GM18870 (cell line): ENCODE results near the gene GNB1.
A peak's percentile ranks its signal among the peaks of the same experiment; 100 is the strongest.

ENCODE experiments used
- ATAC-seq: cut with Tn5 transposase; IDR thresholded peaks from one replicate; pipeline ENCODE4 v1.9.1; 2021; ENCODE audit warnings: moderate library complexity; ENCODE audit not compliant: unreplicated experiment

Gene GNB1

DNA sequence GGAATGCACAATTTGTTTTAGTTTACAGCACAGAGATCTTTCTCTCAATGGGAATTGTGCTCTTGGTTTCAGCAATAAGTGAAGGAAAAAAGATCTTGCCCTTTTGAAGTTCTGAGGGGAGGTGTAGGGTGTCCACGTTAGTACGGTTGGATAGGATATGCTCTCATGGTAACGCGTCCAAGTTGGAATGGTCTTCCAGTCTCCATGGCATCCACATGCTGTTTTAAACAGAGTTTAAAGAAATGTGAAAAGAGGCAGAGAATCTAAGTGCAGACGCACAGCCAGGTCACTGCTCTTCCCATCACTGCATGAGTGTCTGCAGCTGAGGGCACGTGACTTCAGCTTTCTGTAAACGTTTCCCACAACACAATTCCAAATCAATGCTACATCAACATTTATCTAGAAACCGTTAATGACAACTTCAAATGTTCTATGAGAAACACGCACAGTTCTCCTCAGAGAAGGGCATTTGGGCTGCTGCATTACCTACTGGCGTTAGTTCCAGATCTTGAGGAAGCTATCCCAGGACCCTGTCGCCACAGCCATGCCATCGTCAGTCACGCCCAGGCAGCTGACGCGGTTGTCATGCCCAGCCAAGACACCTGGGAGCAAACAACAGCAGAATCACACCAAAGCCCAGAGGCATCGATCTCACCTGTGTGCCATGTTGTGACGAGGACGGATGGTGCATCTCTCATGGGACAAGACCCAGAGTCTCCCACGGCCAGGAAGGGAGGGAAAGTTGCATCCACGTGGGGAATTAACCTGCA is 103.9 kb downstream of the GNB1 start:
- no peak for ATAC-seq

DNA sequence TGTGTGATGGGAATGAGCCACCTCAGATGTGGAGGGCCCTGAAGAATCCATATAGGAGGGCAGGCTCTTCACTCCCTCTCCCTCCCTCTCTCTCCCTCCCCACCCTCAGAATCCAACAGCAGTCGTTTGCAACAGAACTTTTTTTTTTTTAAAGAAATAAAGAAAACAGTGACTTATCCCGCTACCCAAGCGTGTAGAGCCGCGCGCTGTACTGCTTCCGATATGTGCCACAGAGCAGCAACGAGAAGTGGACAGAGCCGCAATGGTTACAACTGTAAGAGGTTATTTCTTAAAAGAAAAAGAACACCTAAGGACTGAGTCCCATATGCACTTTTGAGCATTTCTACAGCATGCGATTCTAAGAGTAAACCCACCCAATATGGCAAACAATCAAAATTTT is 105.2 kb downstream of the GNB1 start:
- ATAC-seq = no peak

DNA sequence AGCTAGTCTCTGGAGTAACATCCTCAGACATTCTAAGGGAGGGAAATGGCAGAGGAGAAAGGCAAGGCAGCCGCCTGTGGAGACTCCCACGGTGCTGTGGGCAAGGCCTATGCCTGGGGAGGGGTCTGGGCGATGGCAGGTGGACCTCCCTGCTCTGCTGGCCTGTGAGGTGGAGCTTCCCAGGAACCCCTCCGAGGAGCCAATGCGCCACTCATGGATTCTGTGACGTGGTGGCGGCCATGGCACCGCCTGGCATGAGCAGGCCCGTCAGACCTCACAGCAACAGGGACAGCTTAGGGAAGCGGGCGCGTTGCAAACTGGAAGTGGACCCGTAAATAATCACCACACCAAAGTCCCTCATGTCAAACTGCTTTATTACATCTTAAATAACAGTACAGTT is 106.0 kb downstream of the GNB1 start:
- no peak for ATAC-seq

DNA sequence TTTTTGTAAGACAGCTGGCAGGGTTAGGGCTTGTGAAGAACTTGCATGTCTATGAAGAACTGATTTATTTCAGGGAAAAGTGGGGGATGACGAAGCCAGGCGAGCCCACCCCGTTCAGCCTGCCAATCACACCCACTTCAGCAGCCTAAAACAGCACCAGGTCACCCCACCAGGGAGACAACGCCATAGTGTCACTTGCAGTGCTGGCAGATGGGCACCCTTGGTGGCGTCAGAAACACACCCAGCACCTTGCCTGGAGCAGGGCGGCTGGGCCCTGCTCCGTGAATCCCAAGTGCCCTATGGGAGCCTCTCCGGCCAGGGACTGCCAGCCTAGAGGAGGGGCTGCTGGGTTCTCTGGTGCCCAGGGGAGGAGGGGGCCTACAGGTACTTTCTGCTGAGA is 107.6 kb downstream of the GNB1 start:
- no peak for ATAC-seq

DNA sequence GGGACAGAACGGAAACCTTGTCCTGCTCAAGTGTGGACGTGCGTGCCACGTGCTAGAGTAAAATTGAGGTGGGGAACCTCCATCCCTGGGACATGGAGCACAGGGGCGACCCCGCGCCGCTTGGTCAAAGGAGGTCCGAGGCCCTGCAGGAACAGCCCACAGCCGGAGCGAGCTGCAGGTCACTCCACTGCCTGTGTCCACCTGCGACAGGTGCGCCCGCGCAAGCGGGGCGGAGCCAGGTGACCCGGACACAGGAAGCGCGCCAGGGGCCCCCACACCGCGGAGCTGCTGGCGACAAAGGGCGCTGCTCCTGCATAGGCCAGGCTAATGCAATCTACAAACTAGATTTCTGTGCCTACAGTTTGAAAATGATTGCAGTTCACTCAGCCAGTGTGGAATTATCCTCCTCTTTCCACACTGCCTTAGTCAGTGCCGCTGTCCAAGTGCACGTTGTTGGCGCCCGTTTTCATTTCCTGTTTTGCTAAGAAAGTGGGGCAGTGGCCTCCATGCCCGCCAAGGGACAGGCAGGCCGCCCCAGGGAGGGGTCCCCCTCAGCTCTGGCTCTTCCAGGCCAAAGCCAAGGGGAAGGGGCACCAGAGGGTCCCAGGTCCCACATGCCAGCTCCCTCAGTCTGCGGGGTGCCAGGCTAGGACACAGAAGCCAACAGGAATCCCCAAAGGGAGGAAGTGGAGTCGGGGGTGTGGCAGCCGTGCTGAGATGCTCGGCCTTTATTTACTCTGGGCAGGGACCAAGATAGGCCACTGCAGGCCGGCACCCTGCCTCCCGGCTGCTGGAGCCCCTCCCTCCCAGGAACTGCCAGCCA is 108.3 kb downstream of the GNB1 start:
- no peak for ATAC-seq

DNA sequence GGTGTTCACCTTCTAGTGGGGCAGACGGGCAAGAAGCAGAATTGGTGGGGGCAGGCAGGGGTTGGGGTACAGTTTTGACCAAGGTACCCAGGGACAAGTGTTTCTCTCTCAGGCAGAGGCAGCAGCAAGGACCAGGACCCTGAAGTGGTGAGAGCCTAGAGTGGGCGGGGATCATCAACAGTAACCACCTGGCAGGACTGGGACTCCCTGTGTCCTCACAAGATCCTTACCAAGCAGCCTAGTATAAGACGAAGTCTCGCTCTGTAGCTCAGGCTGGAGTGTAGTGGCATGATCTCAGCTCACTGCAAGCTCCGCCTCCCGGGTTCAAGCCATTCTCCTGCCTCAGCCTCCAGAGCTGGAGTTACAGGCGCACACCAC is 109.4 kb downstream of the GNB1 start:
- no peak for ATAC-seq

DNA sequence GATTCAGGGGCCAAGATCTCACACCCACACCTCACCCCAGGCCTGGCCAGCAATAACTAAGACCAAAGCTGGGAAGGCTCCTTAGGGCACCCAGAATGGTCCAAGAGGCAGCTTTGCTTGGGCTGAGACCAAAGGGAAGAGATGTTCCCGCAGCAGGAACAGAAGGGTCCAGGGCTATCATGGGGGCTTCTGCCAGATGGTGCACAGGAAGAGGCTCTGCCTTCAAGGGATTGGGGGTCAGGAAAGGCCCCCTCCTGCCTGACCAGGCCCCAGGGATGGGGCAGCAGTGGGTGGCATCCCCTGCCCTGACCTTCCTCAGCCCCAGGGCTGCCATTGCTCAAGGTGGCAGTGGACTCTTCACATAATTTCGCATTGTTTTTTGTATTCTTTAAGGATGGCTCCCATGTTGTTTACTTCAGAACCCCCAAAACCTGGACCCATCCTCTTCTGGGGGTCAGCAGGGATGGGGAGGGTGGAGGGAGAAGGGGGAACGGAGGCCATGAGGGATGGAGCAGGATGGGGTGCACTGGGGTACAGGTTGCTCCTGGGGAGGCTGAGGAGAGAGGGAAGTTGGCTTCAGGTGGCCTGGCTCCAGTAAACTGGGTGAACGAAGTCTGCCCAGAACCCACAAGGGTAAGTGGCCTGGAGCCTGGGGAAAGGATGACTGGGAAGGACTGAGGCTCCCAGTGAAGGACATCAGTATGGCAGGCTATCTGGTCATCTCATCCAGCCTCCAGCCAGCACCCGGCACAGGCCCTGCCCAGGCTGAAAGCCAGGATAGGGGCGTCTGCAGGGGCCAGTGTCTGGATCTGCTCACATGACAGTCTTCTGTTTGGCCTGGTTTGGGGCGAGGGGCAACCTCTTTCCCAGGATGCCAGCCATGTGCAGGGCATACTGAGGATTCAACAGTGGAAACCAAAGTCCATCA is 110.0 kb downstream of the GNB1 start:
- ATAC-seq = no peak

DNA sequence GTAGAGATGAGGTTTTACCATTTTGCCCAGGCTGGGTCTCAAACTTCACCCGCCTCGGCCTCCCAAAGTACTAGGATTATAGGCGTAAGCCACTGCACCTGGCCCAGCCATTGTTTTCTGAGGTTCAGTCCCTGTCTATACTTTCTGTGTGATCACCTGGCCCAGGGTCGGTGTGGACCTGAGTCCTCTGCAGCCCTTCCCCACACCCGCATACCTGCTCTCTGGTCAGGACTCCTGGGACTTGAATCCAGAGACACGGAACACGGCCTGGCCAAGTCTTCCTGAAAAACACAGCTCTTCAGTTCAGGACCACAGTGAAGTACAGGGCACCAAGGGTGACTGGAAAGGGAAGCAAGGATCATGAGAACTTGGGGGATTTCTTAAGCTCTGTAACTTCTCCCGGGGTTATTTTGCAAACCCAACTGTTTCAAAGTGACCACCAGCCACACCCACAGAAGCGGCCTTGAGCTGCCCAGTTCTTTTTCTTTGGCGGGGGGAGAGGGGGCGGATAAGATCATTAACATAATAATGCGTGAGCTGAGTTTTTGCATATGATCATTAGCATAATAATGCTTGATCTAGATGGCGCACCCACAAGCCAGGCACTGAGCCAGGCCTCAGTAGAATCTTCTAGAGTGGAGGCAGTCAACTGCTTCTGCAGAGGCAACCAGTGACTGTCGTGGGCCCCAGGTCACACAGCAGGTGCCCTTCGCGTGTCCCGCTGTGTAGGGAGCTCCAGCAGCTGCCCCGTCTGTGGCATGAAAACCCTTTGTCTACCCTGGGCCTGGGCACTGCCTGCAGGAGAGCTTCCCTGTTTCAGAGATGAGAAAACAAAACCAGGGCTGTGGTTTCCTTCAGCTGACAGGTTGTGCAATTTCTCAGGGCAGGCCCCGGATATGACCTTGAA is 110.9 kb downstream of the GNB1 start:
- ATAC-seq = peak; percentile 43

DNA sequence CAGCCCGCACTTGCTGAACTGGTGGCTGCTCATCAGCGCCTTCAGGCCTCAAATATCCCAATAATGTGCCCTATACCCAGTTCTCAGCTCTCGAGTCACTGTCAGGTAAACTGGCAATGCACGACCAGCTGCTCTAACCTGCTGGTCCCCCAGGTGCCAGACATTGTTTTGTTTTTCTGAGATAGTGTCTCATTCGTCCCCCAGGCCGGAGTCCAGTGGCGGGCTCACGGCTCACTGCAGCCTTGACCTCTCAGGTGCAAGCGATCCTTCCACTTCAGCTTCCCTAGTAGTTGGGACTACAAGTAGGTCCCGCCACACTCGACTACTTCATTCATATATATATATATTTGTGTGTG is 111.6 kb downstream of the GNB1 start:
- no peak for ATAC-seq

DNA sequence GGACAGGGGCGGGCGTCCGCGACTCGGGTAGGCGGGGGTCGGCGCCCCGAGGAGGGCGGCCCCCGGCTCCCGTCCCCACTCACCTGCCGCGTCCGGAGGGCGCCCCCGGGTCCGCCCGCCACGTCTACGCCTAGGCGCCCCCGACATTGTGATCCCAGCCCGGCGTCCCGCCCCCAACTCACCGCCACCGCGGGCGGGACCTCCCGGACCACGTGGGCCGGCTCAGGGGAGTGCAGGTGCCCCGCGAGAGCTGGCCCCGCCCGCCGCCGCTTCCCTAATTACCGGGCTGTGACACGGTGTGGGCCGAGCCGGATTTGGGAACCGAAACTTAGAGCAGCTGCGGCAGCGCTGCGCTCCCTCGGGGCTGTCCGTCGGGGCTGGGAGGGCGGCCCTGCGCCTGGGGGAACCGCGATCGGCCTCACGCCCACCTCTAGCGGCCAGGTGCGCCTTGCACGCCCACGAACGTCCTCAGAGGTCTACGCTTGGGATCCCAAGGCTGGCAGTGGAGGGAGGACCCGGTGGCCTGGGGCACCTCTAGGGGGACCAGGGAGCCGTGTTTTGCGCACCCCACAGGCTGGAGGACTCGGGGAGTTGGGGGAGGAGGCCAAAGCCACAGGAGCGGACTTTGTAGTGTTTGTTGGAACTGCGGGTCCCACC is 112.1 kb downstream of the GNB1 start:
- ATAC-seq = peak; percentile 69

DNA sequence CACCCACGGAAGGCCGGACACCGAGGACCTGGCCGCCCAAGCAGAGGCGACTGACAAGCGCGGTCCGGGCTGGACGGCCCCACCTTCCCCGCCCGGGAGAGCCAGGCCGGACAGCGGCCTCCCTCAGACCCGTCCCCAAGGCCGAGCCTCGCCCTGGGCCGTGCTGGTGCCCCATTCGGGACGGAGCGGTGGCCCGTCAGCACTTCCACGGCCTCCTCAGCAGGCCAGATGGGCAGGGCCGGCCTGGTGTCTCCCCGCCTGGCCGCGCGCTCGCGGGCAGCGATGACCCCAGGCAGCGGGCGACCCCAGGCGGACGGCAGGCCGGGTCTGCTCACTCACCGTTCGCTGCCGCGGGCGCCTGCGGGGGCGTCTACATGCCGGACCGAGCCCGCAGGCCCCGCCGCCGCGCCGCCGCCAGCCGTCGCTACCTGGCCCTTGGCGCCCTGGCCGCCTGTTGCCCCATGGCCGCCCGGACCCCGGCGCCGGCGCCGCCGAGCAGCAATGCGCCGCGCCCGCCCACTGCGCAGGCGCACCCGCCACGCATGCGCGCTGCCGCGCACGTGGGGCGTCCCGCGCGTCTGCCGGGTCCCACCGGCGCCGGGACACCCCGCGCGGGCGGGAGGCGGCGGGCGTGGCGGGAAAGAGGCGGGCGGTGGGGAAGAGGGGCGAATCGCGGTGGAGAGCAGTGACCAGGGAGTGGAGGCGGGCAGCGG is 112.8 kb downstream of the GNB1 start, which contains the start of gene NADK:
NADK (minus strand) TSS at position 521 of the 713 bp plus-strand sequence. CDS start 13,064 bp downstream, outside the sequence.
- no peak for ATAC-seq

DNA sequence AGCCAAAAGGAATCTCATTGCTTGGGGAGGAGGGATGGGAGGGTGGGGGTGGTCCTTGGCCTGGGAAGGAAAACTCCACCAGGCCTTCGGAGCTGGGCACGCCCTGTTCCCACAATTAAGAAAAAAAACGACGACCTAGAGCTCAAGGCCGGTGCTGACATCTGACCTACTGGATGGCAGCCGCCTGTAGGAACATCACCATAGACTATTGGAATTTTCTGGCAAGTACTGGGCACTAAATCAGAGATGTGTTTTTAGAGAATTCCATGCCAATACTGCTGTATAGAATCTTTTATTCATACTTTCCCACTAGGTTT is 113.3 kb downstream of the GNB1 start:
- no peak for ATAC-seq

DNA sequence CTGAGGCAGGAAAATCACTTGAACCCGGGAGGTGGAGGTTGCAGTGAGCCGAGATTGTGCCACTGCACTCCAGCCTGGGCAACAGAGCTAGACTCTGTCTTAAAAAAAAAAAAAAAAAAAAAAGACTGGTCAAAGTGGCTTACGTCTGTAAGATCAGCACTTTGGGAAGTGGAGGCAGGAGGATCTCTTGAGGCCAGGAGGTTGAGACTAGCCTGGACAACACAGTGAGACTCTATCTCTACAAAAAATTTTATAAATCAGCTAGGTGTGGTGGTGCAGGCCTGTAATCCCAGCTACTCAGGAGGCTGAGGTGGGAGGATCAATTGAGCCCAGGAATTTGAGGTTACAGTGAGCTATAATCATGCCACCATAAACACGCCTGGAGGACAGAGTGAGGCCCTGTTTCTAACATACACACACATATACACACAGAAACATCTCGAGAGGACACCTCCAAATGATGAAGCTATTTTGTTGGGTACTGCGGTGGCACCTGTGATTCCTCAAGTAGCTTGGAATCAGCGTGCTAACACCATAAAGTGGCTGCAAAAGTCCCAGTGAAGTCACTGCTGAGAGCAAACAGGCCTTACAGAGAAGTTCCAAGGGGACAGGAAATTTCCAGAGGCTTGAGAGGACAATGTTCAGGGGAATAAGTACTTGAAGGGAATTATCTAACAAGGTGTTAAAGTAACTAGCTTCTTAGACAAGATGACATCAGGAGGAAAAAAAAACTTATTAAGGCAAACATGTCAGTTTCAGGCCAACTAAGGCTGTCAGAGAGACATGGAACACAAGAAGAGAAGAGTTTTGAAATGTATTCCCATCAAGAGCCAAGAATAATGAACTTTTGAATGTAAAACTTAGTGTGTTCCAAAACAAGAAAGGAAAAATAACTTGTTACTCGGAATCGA is 114.0 kb downstream of the GNB1 start:
- ATAC-seq = no peak

DNA sequence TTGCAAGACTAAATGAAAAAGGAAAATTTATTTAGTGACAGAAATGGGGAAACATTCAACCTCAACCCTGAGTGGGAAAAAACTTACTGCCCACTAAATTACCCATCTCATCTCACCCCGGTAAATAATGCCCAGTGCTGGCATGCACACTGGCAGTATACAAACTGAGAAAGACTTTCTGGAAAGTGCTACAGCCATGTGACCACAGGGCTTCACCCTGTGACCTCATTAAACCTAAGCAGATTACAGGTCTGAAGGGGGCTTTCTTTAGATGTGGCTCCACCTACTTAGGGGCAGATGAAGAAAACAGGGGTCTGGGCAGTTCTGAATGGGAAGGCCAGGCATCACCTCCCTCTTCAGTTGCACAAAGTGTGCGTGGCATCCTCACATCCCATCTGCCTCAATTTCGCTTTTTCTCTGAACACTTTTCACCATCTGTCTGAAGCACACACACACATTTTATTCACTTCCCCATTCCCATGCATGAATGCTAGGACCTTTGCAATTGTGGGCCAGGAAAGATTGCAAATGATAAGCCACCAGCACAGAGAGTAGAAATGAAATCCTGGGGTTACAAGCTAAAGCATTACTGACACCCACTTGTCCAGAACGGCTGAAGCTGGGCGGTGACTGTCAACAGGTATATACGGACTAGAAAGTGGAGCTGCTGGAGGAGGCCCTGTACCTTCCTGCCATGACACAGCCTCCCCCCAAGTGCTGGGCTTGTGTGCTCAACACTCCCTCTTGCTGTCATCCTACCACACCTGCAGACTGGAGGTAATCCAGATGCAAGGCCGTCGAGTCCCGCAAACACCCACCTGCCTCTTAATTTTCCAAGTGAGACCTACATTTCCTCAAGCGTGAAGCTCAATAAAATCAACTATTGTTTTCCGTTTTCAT is 115.3 kb downstream of the GNB1 start:
- no peak for ATAC-seq

DNA sequence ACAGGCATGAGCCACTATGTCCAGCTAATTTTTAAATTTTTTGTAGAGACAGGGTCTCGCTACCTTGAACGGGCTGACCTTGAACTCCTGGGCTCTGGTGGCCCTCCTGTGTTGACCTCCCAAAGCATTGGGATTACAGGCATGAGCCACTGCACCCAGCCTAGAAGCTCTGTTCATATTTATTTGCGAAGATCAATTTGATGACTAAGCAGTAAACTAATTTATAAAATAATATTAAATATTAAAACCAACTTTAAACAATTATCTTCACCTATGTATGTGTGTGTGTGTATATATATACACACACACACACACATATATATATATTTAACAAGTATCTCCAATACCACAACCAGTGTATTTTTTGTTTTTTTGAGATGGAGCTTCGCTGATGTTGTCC is 117.0 kb downstream of the GNB1 start:
- no peak for ATAC-seq

DNA sequence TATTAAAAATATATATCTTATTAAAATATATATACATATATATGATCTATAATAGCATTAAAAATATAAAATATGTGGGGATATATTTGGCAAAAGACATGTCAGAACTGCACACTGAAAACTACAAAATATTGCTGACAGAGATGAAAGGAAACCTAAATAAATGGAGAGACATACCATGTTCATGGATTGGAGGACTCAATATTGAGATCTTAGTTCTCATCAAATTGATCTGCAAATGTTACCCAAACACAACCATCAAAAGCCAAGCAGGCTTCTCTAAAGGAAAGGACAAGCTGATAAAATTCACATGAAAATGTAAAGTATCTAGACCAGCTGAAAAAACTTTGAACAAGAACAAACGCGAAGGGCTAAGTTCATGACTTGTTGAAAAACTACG is 119.8 kb downstream of the GNB1 start:
- no peak for ATAC-seq

DNA sequence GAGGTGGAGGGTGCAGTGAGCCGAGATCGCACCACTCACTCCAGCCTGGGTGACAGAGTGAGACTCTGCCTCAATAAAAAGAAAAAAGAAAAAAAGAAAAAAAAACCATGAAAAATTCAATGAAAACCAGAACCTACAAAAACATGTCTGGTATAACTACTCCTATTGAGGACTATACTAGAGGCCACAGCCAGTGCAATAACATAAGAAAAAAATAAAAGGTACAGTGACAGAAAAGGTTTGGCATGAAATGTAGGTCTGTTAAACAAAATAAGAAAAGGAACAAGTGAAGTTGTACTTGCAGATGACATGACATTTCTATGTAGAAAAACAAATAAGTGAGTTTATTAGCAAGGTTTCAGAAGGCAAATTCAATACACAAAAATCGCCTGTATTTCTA is 120.8 kb downstream of the GNB1 start:
- no peak for ATAC-seq
